NCI-H2107 treated with DMSO at 0.1 percent for 48 hours (cell line): ENCODE measurements around the gene LCTL.

Experiments used
- DNase-seq: peaks from one replicate; lab custom pipeline; 2025; ENCODE audit not compliant: unreplicated experiment; lab: John Stamatoyannopoulos, UW

LCTL gene

DNA sequence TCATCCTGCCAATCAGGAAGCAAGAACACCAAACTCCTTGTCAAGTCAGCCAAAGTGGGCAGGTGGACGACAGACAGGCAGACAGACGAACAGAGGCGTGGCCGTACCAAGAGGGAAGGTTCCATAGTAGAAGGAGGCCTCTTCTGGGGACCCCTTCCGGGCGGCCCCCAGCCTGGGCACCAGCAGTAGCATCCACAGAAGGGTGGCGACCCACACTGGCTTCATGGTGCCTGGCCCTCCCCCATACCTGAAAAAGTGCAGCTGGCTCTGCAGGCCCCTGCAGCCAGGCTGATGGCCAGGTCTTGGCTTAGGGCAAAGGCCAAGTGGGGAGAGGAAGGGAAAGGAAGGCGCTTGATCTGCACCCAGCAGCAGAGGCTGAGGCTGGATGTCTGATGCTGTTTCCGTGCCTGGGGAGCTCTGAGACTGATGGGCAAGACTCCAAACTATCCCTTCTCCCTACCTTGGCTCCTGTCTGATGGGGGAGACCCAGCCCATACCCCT is 607 bp downstream of the LCTL start:
- no peak for DNase-seq

DNA sequence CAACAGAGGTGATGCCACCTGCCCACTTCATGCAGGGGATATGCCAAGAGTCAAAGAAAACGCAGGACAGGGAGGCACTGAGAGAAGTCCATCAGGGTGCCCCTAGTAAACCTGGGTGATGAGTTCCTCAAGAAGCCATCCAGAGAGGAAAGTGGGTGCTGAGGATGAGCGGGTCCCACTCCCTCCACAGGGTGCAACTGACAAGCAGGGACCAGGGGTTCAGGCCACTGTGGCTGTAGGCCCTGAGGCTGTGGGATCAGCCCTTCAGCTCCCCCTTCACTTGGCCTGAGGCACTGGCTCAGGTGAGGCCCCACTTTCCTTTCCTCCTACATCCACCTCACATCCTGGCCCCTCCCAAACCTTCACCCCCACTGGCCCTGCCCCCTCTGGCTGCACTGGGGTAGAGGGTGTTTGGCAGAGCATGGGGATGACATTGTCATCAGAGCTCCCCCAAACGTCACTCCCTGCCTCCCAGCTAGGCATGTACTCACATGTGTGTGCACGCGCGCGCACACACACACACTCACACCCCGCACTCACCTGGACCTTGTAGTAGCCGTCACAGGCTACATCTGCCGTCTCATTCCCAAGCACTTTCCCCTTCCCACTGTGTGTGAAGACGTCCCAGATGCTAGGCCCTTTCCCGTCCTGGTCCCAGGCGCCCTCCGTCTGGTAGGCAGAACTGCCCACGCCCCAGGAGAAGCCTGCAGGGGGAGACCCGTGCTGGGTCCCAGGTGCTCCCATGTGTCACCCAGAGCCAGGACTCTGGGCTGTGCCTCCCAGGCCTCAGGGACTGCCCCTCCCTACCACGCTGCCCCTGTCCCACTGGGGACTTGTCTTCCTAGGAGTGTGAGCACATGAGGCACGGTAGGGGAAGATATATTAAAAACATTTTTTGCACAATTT is 1.4 kb downstream of the LCTL start:
- DNase-seq = no peak

DNA sequence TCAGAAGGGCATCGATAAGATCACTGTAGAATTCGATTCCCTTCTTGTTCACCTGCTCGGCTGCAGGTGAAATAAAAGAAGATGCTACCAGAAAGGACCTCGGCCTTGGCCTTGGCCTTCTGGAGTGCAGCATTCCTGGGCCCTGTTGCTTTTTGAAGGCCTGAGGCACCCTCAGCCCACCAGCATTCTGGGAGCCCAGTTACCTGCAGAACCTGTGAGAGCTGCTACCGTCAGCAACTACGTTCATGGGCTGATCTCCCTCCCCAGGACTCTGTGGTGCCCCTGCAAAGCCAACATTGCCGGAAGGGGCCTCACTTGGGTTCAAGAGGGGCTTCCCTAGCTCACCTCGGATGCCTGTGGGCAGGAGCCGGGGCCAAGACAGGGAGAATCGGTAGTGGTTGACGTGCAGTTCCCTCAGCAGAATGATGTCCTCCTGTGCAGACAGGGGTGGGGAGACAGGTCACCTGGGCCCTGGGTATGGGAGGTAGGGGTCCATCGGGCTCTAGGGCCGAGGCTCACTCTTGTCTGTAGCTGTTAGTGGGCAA is 2.2 kb downstream of the LCTL start:
- no peak for DNase-seq

DNA sequence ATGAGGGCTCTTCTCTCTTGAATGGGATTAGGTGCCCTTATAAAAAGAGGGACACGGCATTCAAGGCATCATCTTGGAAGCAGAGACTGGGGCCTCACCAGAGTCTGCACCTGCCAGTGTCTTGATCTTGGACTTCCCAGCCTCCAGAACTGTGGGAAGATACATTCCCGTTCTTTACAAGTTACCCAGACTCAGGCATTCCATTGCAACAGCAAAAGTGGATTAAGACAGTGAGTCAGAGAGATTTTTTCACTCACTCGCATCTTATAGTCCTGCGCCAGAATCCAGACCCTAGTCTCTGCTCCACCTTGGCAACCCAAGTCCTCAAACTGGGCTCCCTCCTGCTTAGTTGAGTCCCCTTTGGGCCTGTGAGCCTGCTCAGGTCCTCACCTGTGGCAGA is 2.7 kb downstream of the LCTL start:
- no peak for DNase-seq

DNA sequence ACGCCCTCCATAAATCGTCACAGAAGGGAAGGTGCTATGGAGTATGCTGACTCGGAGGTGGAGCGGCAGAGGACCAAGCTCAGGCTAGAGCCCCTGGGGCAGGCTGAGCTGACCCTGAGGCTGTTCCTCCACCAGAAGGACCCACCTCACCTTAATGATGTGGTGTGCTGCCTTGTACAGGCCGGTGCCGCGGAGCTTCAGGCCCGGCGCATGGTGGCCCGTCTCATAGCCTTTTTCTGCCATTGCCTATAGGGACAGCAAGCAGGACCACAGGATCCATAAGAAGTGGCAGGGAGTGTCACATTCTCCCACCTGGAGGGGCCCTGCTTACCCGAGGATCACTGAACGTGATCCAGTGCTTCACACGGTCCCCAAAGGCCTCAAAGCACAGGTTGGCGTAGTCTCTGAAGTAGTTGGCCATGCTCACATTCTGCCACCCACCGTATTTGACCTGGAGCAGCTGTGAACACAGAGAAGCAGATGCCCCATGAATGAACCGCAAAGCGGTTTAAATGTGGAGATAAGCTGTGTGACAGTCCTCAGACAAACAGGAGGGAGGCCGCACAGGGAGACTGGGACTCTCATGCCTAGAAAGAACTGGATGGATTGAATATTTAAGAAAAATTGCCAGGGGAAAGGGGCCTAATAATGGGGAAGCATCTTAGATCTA is 4.8 kb downstream of the LCTL start:
- no peak for DNase-seq

DNA sequence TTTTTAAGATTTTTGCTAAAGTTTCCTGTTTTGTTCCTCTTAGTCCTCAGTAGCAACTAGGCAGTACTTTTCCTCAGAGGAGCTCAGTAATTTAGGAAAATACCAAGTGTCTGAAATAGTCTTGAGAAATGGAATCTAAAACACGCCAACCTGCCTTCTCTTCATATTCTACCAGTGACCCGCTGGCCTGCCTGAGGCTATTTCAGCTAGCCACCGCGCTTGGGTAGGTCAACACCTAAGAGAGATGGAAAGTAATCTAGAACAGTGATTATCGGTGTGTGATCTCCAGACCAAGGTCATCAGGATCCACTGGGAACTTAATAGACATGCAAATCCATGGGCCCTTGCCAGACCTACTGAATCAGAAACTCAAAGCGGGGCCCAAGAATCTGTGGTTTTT is 7.5 kb downstream of the LCTL start:
- no peak for DNase-seq

DNA sequence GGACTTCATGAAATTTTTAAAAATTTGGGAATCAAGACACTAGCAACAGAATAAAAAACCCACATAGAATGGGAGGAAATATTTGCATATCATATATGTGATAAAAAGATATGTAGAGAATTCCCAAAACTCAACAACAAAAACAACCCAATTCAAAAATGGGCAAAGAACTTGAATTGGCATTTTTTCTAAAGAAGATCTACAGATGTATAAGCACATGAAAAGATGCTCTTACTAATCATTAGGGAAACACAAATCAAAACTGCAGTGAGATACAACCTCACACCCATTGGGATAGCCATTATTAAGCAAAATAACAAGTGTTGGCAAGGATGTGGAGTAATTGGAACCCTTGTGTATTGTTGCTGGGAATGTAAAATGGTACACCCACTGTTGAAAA is 10.1 kb downstream of the LCTL start:
- DNase-seq = no peak

DNA sequence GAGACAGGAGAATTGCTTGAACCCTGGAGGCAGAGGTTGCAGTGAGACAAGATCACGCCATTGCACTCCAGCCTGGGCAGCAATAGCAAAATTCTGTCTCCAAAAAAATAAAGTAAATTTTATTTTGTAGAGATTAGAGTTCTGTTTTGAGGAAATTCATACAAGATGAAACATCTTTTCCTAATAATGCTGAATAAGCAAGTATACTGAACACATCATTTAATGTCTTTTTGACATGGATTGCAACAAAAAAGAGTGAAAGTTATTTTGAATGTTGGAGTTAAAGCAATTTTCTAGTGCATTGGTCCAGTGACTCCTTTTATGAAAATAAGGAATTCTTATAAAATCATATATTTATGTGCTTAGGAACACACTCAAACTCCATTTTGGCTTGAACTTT is 20.5 kb downstream of the LCTL start:
- DNase-seq = no peak

DNA sequence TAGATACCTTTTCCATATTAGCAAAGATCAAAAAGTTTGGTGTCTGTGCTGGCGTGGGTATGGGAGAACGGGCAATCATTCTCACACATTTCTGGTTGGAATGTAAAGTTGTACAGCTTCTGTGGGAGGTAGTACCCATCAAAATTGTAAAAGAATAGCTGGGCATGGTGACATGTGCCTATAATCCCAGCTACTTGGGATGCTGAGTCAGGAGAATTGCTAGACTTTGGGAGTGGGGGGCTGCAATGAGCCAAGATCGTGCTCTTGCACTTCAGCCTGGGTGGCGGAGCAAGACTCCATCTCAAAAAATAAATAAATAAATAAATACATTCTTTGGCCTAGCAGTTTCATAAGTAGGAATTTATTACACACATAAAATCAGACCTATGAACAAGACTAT is 22.9 kb downstream of the LCTL start:
- no peak for DNase-seq

DNA sequence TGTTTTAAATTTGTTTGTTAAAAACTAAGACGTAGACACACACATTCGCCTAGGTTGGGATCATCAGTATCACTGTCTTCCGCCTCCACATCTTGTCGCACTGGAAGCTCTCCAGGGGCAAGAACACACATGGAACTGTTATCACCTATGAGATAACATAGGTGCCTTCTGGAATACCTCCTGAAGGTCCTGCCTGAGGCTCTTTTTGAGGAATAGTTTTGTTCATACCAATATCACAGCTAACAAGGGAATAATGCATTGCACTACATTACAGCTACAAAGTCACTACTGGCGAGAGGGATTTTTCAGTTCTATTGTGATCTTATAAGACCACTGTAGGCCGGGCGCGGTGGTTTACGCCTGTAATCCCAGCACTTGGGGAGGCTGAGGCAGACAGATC is 30.7 kb downstream of the LCTL start:
- no peak for DNase-seq

DNA sequence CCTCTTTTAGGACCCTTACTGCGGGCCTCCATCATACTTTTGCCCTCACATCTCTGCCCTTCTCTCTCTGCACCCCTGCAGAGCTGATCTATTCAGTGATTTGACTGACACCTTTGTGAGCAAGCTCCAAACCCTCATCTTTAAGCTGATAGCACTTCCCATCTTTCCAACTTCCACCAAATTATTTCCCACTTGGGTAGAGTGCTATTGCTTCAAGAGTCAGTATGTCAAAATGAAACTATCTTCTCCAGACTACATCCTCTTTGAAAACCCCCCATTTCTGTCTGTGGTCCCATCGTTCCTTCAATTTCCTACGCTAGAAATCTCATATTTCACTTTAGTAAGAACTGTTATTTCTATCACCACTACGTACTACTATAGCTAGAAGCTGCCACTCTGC is 41.0 kb downstream of the LCTL start:
- no peak for DNase-seq

DNA sequence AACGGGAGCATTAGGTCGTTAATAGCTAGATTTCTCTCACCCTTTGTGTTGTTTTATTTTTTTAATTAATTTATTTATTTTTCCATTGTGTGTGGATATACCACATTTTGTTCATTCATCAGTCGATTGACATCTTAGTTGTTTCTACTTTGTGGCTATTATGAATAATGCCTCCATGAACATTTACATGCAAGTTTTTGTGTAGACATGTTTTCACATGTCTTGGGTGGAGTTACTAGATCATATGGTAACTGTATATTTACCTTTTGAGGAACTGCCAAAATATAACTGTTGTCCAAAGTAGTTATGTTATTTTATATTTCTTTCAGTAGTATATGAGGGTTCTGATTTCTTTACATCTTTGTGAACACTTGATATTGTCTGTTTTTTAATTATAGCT is 41.9 kb downstream of the LCTL start:
- no peak for DNase-seq

DNA sequence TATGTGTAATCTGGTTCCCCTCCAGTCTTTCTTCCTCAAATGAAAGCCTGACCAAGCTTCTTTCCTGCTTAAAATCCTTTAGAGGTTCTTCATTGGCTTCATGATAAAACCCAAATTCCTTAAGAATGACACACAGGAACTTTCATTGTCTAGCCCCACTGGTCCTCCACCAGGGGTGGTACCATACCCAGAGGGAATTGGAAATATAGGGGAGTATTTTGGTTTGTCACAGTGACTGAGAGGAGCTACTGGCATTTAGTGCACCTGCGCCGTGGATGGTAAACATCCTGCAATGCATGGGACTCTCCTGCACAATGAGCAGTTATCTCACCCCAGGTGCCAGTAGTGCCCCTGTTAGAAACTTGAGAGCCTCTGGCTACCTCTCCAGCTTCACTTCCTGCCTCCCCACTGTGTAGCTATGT is 49.9 kb downstream of the LCTL start:
- DNase-seq = no peak

DNA sequence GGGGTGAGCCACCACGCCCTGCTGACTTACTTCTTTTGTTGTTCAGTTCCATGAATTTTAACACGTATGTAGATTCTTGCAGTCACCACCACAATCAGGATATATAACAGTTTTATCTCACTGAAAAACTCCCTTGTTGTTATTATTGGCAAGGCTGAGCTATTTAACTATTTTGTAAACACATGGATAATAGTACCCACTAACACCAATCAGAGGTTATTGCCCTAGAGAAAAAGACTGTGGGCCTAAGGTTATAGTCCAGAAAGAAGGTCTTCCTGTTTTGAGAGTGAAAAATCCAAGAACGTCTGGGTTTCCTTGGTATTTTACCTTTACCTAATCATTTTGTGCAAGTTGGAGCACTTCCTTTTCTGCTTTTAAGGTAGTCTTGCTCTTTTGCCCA is 51.2 kb downstream of the LCTL start:
- DNase-seq = no peak

DNA sequence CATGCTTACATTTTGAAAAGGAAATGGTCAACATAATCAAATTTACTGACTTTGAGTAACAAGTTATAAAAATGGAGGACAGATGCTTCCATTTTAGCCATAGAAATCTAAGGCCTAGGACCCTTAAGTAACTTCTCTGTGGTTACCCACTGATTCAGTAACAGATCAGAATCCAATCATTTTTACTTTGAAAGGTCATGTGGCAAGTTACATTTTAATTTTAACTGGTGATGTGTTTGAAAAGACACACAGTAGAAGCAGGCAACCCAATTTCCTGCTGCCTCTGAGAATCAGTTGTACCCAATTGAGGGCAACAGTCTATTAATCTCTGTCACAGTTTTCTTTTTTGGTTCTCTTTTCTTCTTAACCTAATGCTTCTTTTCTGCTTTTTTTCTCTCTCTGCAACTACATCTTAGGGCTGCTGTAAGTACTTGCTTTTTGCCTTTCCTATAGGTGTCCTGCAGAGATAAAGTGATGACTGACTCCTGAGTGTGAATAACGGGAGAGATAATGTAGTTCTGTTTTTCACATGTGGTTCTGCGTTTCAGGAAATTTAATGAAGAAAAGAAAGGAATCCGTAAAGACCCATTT is 57.4 kb downstream of the LCTL start:
- no peak for DNase-seq

DNA sequence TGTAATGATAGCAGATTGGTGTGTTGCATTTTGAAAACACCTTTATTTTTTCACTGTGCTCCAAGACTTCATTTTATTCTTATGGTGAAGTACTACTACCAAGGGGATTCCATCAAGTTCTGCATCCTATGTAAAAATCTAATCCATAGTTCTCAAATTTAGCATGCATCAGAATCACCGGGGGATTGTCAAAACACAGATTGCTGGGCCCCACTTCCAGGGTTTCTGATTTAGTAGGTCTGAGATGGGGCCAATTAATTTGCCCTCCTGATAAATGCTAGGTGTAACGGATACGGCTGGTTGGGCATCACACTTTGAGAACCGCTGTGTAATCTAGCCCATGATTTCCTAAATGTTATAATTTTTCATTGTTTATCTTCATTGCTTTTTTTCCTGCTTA is 60.0 kb downstream of the LCTL start:
- DNase-seq = no peak

DNA sequence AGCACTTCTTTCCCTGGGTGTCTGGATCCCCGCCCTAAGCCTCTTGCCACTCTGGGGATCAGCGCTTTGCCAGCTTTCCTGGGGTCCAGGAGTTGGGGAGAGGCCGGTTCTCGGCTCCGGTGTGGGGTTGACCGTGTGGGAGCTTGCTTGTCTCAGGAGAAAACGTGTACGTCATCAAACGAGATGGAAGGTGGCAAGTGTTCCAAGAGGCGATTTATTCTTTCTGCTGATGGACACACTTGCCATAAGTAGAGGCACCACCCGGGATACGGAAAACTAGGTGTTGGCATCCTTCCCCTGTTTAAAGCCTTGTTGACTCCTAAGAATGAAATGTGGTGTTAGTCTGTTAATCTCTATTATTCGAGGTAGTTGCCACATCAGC is 60.4 kb downstream of the LCTL start:
- no peak for DNase-seq

DNA sequence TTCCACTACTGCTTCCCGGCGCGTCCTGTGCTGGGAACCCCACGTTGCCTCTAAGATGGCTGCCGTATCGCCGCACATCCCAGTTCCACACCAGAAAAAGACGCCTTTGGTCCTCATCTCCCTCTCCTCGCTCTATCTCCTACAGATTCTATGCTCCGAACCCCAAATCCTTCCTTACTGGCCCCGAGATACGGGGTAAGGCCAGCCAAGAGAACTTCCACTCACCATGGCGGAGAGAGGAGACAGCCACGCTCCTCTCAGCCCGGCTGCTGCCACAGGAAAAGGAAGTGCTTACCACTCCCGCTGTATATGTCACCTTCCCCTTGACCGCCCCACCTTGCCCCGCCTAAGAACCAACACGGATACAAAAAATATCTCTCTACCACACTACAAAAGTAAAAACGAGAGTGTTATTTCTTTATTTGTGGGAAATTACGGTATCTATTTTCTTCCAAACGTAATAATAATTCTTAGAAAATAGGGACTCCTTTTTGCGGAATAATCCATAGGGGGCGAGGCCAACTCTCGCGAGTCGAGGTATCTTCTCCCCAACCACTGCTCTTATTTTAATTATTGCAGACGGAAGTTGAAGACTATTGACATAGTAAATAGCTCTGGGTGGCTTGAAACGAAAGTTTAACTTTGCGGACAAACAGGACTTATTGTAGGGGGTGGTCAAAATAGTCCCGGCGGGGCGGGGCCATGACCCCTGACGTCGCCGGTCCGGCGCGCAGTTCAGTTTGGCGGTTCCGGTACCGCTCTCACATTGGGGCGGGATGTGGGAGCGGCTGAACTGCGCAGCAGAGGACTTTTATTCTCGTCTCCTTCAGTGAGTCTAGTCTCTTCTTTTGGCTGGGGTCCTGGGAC is 61.0 kb downstream of the LCTL start, which contains the start of the genes RPL4 and ZWILCH:
RPL4 (minus strand) TSS at position 293 of the 867 bp plus-strand sequence; CDS start at position 228, 65 bp downstream.
ZWILCH (plus strand) TSS at position 764 of the 867 bp plus-strand sequence; CDS start at position 777, 13 bp downstream.
- DNase-seq = peak; percentile 59

DNA sequence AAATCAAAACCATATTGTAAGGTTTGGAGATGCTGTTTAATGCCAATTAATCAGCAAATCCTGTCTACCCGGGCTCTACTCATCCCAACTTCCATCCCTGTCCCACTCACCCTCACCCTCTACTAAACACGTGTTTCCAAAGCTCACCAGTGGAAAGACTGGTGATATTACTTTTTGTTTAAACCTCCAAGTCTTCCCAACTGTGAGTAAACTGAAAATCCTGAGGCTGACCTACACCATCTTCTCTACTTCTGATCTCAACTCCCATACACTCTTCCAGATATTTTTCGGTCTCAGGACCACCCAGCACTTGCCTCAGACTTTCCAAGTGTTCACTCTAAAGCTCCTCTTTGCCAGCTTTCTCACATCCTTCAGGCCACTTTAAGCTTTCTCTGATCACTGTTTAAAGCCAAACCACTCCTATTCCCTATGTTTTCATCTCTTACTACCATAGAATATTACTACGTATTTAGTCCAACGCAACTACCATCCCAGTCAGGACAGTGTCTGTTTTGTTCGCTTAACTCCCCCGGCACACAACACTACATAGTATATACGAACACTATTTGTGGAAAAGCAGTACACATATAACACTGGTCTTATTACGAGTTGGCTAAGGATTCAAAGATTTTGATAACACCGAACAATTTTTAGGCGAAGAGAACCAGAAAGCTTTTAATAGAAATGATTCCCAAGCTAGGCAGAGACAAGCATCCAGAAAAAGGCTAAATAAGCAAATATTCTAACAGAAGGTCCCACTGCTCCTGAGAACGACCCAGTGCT is 61.8 kb downstream of the LCTL start:
- DNase-seq = no peak
